ENCODE data around the gene SNRNP48. TPM values are rescaled to one million over a fixed set of nuclear protein-coding genes. Genes with fewer than 3 reads are reported as not detected.

Gene SNRNP48
- total and polyA plus RNA-seq, 2 of the 8 experiments (the other 6 are each of a cell fraction or from before 2014, with no cell fraction given) = 7.7 to 21.0 TPM

DNA sequence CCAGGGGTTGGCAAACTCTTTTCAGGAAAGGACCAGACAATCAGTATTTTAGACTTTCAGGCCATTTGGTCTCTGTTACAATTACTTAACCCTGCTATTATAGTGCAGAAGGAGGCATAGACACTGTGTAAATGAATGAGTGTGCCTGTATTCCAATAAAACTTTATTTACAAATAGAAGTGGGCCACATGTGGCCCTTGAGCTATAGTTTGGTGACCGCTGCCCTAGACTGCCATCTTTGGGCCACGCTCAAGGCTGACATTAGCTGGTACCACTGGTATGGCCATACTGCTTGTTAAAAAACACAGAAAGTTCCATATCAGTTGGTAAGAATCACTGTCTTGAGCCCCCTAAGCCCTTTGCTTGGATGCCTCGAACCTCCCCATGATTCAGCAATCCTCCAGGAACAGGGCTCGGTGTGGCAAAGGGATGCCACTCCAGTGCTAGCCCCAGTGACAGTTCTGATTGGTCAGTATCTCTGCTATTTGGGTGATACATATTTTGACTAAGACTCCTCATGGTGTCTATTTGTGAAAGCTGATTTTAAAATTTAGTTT is 23.3 kb upstream of the SNRNP48 start:
- Histone ChIP-seq H2BK12ac (ENCODE audit: low read depth, low read length) (no peak overlapping the region), H3K9ac (replicated peaks in 1 of 4; ENCODE audit: extremely low read depth in 1 of 4, low read depth in 3 of 4, low read length in 3 of 4) (no peak overlapping the region), H4K91ac (replicated peaks; ENCODE audit: insufficient read length, low read length) (no peak overlapping the region), H3K36me3 (ENCODE audit: control insufficient read depth in 2 of 4, insufficient read depth in 4 of 4, low read length in 3 of 4) (peaks cover 25 to 74% (median 52%) of the 10 kb centered on the region in 4 experiments; a peak in 7 of 8 replicates), H4K5ac (ENCODE audit: insufficient read length, low read depth, low read length) (no peak overlapping the region), H3K79me2 (ENCODE audit: control insufficient read depth in 1 of 2, insufficient read depth in 2 of 2, low read length in 2 of 2) (no peaks in the 10 kb centered on the region), H3K14ac (ENCODE audit: insufficient read length) (no peak overlapping the region), H2BK20ac (ENCODE audit: low read length) (no peak overlapping the region), H2BK5ac (ENCODE audit: low read depth, low read length) (no peak overlapping the region), H4K20me1 (replicated peaks in 1 of 2; ENCODE audit: control insufficient read depth in 1 of 2, insufficient read depth in 2 of 2, low read length in 2 of 2) (peaks cover 0 to under 1% of the 10 kb centered on the region in 2 experiments), H3K23me2 (ENCODE audit: low read depth, low read length) (no peaks in the 10 kb centered on the region), H2BK120ac (replicated peaks; ENCODE audit: low read depth, low read length) (no peak overlapping the region), H3K4me2 (ENCODE audit: insufficient read depth in 1 of 2, low read depth in 2 of 2, low read length in 2 of 2) (no peak overlapping the region), H4K8ac (ENCODE audit: extremely low read depth, insufficient read depth, low read length) (no peak overlapping the region), H2AK5ac (ENCODE audit: low read depth, low read length) (no peak overlapping the region), H3K27me3 (replicated peaks in 1 of 4; ENCODE audit: control insufficient read depth in 3 of 4, extremely low read depth in 1 of 4, insufficient read depth in 3 of 4, low read length in 3 of 4) (no peaks in the 10 kb centered on the region), H3K27ac (ENCODE audit: low read depth, low read length) (no peak overlapping the region), H3K9me3 (ENCODE audit: insufficient read depth in 2 of 2, low read depth in 1 of 2, low read length in 1 of 2) (no peaks in the 10 kb centered on the region), H3K79me1 (ENCODE audit: low read depth, low read length) (no peaks in the 10 kb centered on the region), H3K56ac (replicated peaks; ENCODE audit: insufficient read length, low read depth, low read length) (no peak overlapping the region), H3K18ac (ENCODE audit: extremely low read depth, low read length) (no peak overlapping the region), H3K4me3 (ENCODE audit: extremely low read depth in 1 of 4, insufficient read depth in 2 of 4, low read depth in 3 of 4, low read length in 4 of 4) (no peak overlapping the region), H2AFZ (ENCODE audit: low read length) (no peak overlapping the region), H3K23ac (ENCODE audit: insufficient read length) (no peak overlapping the region), H3K4me1 (replicated peaks in 1 of 4; ENCODE audit: control insufficient read depth in 3 of 4, insufficient read depth in 4 of 4, low read length in 3 of 4) (no peaks in the 10 kb centered on the region), H2BK15ac (ENCODE audit: low read length) (no peak overlapping the region), H3K4ac (replicated peaks; ENCODE audit: insufficient read length, low read depth, low read length) (no peak overlapping the region)
- FAIRE-seq = no peak
- POLR2A ChIA-PET (ENCODE audit: partially characterized antibody) = interaction anchor here (1.2 kb wide), 1 partner anchor 24 kb away, joined by 3 read pairs; the partner anchor contains the start of gene SNRNP48
- CTCF ChIA-PET (ENCODE audit: partially characterized antibody) = interaction anchor here (0.5 to 2.1 kb wide), 10 partner anchors 13 to 407 kb away, joined by 3 to 8 read pairs (median 4); no protein-coding TSS in a partner anchor
- DNase-seq (ENCODE audit: low read depth in 1 of 2, low spot score in 2 of 2) = no peak
- WGBS, 2 experiments (ENCODE audit: extremely low coverage in 1 of 2, insufficient coverage in 1 of 2, insufficient read length in 1 of 2, insufficient replicate concordance in 2 of 2, low coverage in 1 of 2, low lambda C conversion rate in 2 of 2, missing lambda C conversion rate in 1 of 2) = 88% methylated on average over 4 of the region's 4 CpGs; no CpG with 5 or more reads in 1 of the 2 experiments
- no peak for TF ChIP-seq SIX5 (IDR thresholded peaks at IDR 0.05; ENCODE audit: low read depth, low read length)
- TF ChIP-seq RAD21 (IDR thresholded peaks at IDR 0.05 in 1 of 2, conservative IDR thresholded peaks at IDR 0.05 in 1 of 2; ENCODE audit: low read depth in 2 of 2, low read length in 2 of 2) = peak; percentile 59 to 71
- TF ChIP-seq SRF (IDR thresholded peaks at IDR 0.05; ENCODE audit: low read depth, low read length) = no peak
- TF ChIP-seq CTCF (IDR thresholded peaks at IDR 0.05; ENCODE audit: control extremely low read depth in 1 of 3, insufficient read depth in 1 of 3, low read depth in 1 of 3, low read length in 3 of 3) = peak; percentile 23 to 30 (median 29)
- TF ChIP-seq RNF2 (IDR thresholded peaks at IDR 0.05; ENCODE audit: borderline replicate concordance, low read depth, low read length, missing control alignments, poor library complexity, severe bottlenecking) = no peak

Data from H1 (cell line).